Fibroblast of the conjunctiva (primary cell): Measurements from ENCODE around the gene STING1.
A peak's percentile ranks its signal among the peaks of the same experiment; 100 is the strongest.

Experiments used
- DNase-seq: peaks from one replicate; pipeline ENCODE4 v3.0.0-alpha.2; 2010; ENCODE audit warnings: low read depth

Gene STING1

DNA sequence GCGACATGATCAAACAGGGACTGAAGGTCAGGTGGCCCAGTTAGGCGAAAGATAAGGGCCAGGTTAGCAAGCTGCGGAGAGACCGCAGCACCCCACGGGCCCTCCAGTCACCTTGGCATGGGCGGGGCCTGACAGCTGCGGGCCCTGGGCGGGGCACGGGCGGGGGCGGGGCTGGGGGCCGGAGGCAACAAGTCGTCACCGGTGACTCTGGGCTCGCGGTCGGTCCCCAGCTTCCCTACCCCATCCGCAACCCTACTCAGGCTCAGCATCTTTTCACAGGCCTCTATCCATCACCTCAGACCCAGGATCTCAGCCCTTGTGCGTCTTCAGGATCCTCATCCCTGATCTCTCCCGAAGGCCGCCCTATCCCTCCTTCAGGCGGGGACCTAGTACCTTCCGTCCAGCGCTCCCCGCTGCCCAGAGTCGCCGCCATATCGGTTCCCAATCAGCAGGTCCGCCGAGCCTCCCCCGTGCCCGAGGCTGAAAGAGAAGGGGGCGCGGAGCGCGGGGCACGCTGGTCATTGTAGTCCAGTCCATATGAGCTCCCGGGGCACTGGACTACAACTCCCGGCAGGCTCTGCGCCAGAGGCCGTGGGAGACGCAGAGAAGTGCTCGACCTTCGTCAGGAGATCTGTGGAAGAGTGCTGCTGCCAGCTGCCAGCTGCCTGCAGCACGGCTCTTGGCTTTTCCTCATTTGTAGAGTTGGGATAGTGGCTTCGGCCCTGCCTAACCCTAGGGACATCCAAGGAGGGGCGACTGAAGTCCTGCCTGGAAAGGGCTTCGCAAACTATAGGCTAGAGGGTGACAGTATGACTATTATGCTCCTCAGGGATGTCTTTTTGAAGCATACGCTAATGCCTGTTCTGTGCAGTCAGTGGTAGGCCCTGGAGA is 43.3 kb downstream of the STING1 start, which contains the start of gene DNAJC18:
Gene DNAJC18, minus strand, starts transcription at position 513 of the 891 bp plus-strand sequence. Its CDS starts 80 bp downstream, at position 433.
- DNase-seq: peak; percentile 82

DNA sequence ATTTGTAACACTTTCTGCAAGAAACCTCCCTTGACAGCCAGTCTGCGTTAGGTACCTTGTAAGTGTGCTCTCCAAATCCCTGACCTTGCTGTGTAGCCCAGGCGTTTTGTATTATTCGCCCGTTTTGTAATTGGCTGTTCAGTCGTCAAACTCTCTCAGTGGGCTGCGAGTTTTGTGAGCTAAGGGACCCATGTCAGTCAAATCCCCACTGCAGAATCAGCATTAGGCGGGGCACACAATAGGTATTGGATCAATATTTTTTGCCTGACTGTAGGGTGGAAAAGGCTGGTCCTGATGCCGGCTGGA is 43.9 kb downstream of the STING1 start:
- no peak for DNase-seq

DNA sequence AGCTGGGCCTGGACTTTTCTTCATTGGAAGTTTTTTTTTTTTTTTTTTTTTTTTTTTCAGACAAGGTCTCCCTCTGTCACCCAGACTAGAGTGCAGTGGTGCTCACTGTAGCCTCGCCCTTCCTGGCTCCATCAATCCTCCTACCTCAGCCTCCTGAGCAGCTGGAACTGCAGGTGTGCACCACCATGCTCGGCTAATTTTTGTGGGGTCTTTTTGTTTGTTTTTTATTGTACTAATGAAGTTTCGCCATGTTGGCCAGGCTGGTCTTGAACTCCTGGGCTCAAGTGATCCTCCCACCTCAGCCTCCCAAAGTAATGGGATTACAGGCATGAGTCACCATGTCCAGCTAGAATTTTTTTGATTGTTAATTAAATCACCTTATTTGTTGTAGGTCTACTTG is 46.9 kb downstream of the STING1 start:
- DNase-seq: no peak

DNA sequence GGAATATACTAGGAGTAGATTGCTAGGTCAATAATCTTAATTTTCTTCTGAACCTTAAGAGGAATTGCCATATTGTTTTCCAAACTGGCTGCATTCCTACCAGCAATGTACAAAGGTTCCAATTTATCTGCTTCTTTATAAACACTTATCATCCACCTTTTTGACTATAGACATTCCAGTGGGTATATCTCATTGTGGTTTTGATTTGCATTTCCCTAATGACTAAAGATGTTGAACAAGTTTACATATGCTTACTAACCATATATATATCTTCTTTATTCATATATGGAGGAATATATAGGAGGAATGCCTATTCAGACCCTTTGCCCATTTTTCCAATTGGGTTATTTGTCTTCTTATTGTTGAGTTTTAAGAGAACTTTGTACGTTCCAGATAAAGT is 50.9 kb downstream of the STING1 start:
- DNase-seq: no peak

DNA sequence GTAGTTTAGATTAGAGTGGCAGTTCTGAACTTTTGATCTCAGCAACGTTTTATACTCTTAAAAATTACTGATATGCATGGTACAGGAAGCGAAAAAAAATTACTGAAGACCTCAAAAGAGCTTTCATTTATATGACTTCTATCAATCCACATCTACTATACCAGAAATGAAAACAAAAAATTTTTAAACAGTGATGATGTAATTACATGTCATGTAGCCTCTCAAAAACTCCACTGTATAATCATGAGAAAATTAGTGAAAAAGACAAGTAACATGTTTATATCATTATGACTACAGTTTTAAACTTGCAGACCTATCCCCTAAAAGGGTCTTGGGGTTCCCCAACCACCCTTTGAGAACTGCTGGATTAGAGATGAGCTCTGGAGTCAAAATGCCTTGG is 52.5 kb downstream of the STING1 start:
- no peak for DNase-seq

DNA sequence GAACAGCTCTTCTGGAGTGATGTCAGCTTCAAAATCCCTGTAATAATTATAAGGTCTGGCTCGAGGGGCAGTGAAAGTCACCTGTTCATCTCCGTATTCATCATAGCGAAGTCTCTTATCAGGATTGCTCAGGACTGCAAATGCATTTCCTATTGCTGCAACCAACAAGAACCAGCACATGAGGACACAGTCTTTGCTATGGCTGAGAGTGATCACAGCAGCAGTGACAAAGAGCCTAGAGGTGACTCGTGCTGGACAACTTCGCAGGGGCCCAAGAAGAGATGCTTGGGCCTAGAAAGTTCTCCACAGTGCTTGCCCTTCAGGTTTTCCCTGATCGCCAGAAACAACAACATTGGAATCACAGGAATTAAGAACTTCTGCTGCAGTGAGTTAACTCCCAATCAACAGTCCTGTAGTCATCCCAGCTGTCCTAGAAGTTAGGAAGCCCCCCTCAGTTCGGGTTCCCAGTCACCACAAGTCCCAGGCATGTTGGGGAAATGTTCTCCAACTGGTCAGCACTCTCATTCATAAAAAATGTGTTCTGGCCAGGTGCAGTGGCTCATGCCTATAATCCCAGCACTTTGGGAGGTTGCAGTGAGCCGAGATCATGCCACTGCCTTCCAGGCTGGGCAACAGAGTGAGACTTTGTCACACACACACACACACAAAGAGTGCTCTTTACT is 56.2 kb downstream of the STING1 start:
- DNase-seq: no peak
